ENCODE measurements around the gene ADSS2. TPM values are rescaled to one million over a fixed set of nuclear protein-coding genes. Genes with fewer than 3 reads are reported as not detected.
A peak's percentile ranks its signal among the peaks of the same experiment; 100 is the strongest.

The ADSS2 gene
- total RNA-seq, 1 donor from 2014 or later: 6.1 TPM

DNA sequence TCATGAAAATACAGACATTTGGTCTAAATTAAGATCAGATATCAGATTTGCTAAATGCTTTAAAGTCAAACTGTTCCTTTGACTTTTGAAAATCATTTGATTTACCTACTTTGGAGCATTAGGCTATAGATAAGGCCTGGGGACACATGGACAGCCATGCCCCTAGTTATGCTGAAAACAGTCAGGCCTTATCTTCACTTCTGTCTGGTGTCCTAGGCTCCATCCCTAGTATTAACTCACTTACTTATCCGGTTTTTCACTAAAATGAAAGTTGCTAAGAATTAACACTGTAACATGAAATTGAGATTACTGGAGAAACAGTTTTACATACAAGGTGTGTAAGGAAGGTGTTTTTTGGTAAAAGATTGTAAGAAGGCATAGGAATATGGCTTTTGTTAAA, 4.9 kb upstream of the ADSS2 start:
- H3K27ac ChIP-seq (replicated peaks): no peak overlapping the region
- peaks cover 16% of the 10 kb centered on the region for H3K4me1 ChIP-seq
- no peak for DNase-seq
- no peaks in the 10 kb centered on the region for H3K9me3 ChIP-seq (replicated peaks)
- H3K36me3 ChIP-seq: no peaks in the 10 kb centered on the region
- intact Hi-C loops (cut with micrococcal nuclease): no loop called here
- H3K4me3 ChIP-seq: no peak overlapping the region
- H3K27me3 ChIP-seq (ENCODE audit: low read depth): no peaks in the 10 kb centered on the region
- TF ChIP-seq CTCF (IDR thresholded peaks at IDR 0.05; ENCODE audit: borderline replicate concordance): no peak

GRCh38 chr1:244454412-244454811, 2.7 kb upstream of the ADSS2 start:
- no peak for DNase-seq
- Histone ChIP-seq H3K36me3 (no peaks in the 10 kb centered on the region), H3K27me3 (ENCODE audit: low read depth) (no peaks in the 10 kb centered on the region), H3K9me3 (replicated peaks) (no peaks in the 10 kb centered on the region), H3K27ac (replicated peaks) (no peak overlapping the region), H3K4me3 (no peak overlapping the region), H3K4me1 (peaks cover 27% of the 10 kb centered on the region)
- no peak for TF ChIP-seq CTCF (IDR thresholded peaks at IDR 0.05; ENCODE audit: borderline replicate concordance)
- intact Hi-C loops (cut with micrococcal nuclease): no loop called here

DNA sequence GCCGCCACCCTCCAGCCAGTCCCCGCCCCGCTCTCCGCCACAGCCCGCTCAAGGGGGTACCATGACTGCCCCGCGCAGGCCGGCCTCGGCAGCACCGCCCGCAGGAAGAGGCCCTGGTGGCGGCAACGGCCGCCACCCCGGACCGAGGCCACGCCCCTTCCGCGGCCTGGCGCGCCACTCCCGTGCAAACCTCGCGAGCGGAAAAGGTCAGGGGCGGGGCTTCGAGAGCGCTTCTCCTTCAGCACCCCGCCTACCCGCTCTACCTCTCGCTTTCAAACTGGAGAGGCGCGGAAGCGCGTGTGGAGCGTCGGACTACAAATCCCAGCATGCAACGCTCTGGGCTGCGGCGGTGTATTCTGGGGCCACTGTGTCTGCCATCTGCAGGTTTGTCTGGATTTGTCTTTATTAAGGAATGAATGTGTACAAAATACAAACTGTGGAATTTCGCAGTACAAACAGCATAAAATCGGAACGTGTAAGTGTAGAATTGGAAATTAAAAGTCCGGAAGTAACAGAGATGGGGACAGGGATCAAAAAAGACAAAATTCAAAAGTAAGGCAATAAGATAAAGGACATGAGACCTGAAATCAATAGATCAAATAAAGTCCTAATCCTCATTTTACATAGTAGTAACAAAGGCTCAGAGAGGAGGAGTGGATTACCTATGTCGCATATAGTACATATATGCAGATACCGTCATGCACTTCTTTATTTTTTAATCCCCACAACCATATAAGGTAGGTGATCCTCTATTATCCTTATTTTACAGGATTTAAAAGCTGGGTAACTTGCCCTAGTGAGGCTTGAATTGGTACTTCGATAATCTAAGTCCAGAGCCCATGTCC, 464 bp upstream of the ADSS2 start:
- H3K4me1 ChIP-seq: peaks cover 31% of the 10 kb centered on the region
- H3K4me3 ChIP-seq: peak overlapping the region; percentile 92
- intact Hi-C loops (cut with micrococcal nuclease): no loop called here
- peak; percentile 99 for DNase-seq
- no peaks in the 10 kb centered on the region for H3K9me3 ChIP-seq (replicated peaks)
- no peaks in the 10 kb centered on the region for H3K27me3 ChIP-seq (ENCODE audit: low read depth)
- H3K27ac ChIP-seq (replicated peaks): peak overlapping the region; percentile 95
- peak; percentile 62 for TF ChIP-seq CTCF (IDR thresholded peaks at IDR 0.05; ENCODE audit: borderline replicate concordance)
- H3K36me3 ChIP-seq: no peaks in the 10 kb centered on the region

GRCh38 chr1:244450597-244451538, 841 bp downstream of the ADSS2 start:
- H3K9me3 ChIP-seq (replicated peaks): no peaks in the 10 kb centered on the region
- H3K4me3 ChIP-seq: peak overlapping the region; percentile 92
- no peaks in the 10 kb centered on the region for H3K36me3 ChIP-seq
- no peaks in the 10 kb centered on the region for H3K27me3 ChIP-seq (ENCODE audit: low read depth)
- no peak for TF ChIP-seq CTCF (IDR thresholded peaks at IDR 0.05; ENCODE audit: borderline replicate concordance)
- intact Hi-C loops (cut with micrococcal nuclease): no loop called here
- DNase-seq: peak; percentile 46
- H3K4me1 ChIP-seq: peaks cover 37% of the 10 kb centered on the region
- peak overlapping the region; percentile 95 for H3K27ac ChIP-seq (replicated peaks)

DNA sequence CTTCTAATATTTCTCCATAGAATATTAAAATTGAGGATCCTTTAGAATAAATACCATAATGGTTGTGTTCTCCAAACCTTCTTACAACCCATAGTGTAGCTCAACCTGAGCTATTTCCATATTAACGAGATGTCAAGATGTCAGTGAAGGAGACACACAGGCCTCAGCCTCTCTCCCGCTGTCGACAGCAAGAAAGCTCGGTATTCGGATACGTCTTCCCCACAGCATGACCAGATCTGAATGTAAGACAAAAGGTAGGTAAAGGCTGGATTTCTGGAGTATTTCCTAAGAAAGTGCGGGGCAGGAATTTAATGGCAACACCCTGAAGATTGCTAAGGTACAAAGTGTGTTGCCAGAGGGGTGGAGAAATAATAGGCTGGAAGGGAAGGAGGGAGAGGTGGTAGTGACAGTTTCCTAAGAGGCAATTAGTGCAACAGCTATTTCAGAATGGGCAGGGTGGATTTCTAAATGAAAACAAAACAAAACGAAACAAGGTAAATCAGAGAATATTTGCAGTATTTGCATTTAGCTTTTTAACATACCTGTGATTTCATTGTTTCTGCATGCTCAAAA, 1.7 kb downstream of the ADSS2 start:
- H3K4me1 ChIP-seq: peaks cover 45% of the 10 kb centered on the region
- H3K36me3 ChIP-seq: no peaks in the 10 kb centered on the region
- H3K27me3 ChIP-seq (ENCODE audit: low read depth): no peaks in the 10 kb centered on the region
- TF ChIP-seq CTCF (IDR thresholded peaks at IDR 0.05; ENCODE audit: borderline replicate concordance): no peak
- no peak for DNase-seq
- intact Hi-C loops (cut with micrococcal nuclease): no loop called here
- H3K9me3 ChIP-seq (replicated peaks): no peaks in the 10 kb centered on the region
- H3K4me3 ChIP-seq: peak overlapping the region; percentile 92
- peak overlapping the region; percentile 95 for H3K27ac ChIP-seq (replicated peaks)
